ENCODE data around the gene CABYR. TPM values are rescaled to one million over a fixed set of nuclear protein-coding genes. Genes with fewer than 3 reads are reported as not detected.

Gene CABYR
- total RNA-seq, 2 experiments from 2014 or later = 0.76 to 1.2 TPM

GRCh38 chr18:24204904-24205303 is 66.0 kb downstream of the CABYR start:
- DNase-seq = no peak
- Mint-ChIP-seq H3K4me3 (no peak overlapping the region), H3K27ac (no peak overlapping the region), H3K4me1 (no peaks in the 10 kb centered on the region), H3K27me3 (peaks cover 31% of the 10 kb centered on the region), H3K9me3 (ENCODE audit: low read depth) (no peaks in the 10 kb centered on the region), H3K36me3 (no peaks in the 10 kb centered on the region)
- ATAC-seq = no peak
- CTCF ChIA-PET = no interaction called here

GRCh38 chr18:24208270-24209035 is 69.6 kb downstream of the CABYR start:
- H3K27ac Mint-ChIP-seq = no peak overlapping the region
- H3K27me3 Mint-ChIP-seq = peaks cover 19% of the 10 kb centered on the region
- no peaks in the 10 kb centered on the region for H3K9me3 Mint-ChIP-seq (ENCODE audit: low read depth)
- H3K4me1 Mint-ChIP-seq = no peaks in the 10 kb centered on the region
- no peaks in the 10 kb centered on the region for H3K36me3 Mint-ChIP-seq
- DNase-seq (no peak), ATAC-seq (no peak)
- CTCF ChIA-PET = no interaction called here
- H3K4me3 Mint-ChIP-seq = no peak overlapping the region

- Mint-ChIP-seq H3K27me3 (peaks cover 19% of the 10 kb centered on the region), H3K4me1 (no peaks in the 10 kb centered on the region), H3K27ac (no peak overlapping the region), H3K4me3 (no peak overlapping the region), H3K36me3 (no peaks in the 10 kb centered on the region), H3K9me3 (ENCODE audit: low read depth) (no peaks in the 10 kb centered on the region)
- CTCF ChIA-PET = no interaction called here
- ATAC-seq = no peak
- DNase-seq = no peak
Measured at GRCh38 chr18:24209558-24209957, 70.7 kb downstream of the CABYR start.

Other genes starting within 250 kb of the CABYR start
- gene TTC39C, start 124.3 kb upstream of the CABYR start, total RNA-seq = 10 to 100 TPM; 59.0 to 69.7 TPM